SK-N-SH (cell line): Measurements from ENCODE around the gene ZNF358. TPM values are rescaled to one million over a fixed set of nuclear protein-coding genes. Genes with fewer than 3 reads are reported as not detected.
A peak's percentile ranks its signal among the peaks of the same experiment; 100 is the strongest.

Experiments used
- CTCF ChIA-PET: fragments of 300-600, 350-600 bp; formaldehyde crosslinking; extraction: SDS; loops from one replicate; lab custom pipeline; 2021; lab: Yijun Ruan, JAX
- POLR2A ChIA-PET: fragments of 350-600 bp; sonication (Branson Sonifier 250); formaldehyde crosslinking; extraction: SDS; loops from one replicate; lab custom pipeline; 2020; ENCODE audit warnings: antibody characterized with exemption, inconsistent platforms; lab: Yijun Ruan, JAX
- DNase-seq: peaks from one replicate; pipeline ENCODE4 v3.0.0; 2012
- H2AFZ ChIP-seq: fragments of 200-600 bp; sonication (generic); 2 replicates; pipeline ENCODE4 v1.8.1; 2016; ENCODE audit warnings: antibody characterized with exemption, mild to moderate bottlenecking, low read depth
- H3F3A ChIP-seq: fragments of 200-600 bp; sonication (generic); replicated peaks from 2 replicates; pipeline ENCODE3; 2016; ENCODE audit warnings: antibody characterized with exemption, mild to moderate bottlenecking; ENCODE audit not compliant: insufficient read depth
- H3K27ac ChIP-seq, 2 experiments: fragments of 200-500 bp in 1 of 2; fragments of 200-600 bp in 1 of 2; sonication (Bioruptor generic) in 1 of 2; sonication (generic), shearing (Covaris generic) in 1 of 2; 2 replicates each; pipeline versions ENCODE4 v1.5.1 to v1.6.1; 2014 to 2016; ENCODE audit warnings: low read depth in 2 of 2, inconsistent platforms in 1 of 2, low read length in 1 of 2, mild to moderate bottlenecking in 1 of 2, mixed read lengths in 1 of 2
- H3K27me3 ChIP-seq: fragments of 200-600 bp; sonication (generic), shearing (Covaris generic); 2 replicates; pipeline ENCODE4 v1.6.1; 2016; ENCODE audit warnings: mixed run types; ENCODE audit not compliant: insufficient read depth
- H3K36me3 ChIP-seq, 2 experiments: fragments of 200-500 bp in 1 of 2; fragments of 200-600 bp in 1 of 2; sonication (Bioruptor generic) in 1 of 2; sonication (generic) in 1 of 2; replicated peaks in 1 of 2; 2 replicates each; pipeline versions ENCODE3 to v1.5.1; 2014 to 2016; ENCODE audit warnings: low read length in 1 of 2, mild to moderate bottlenecking in 1 of 2; ENCODE audit not compliant: insufficient read depth in 2 of 2, control insufficient read depth in 1 of 2
- H3K4me1 ChIP-seq, 2 experiments: fragments of 200-500 bp in 1 of 2; fragments of 200-600 bp in 1 of 2; sonication (Bioruptor generic) in 1 of 2; sonication (generic), shearing (Covaris generic) in 1 of 2; 2 replicates each; pipeline versions ENCODE4 v1.5.1 to v1.6.1; 2014 to 2016; ENCODE audit warnings: low read depth in 1 of 2, low read length in 1 of 2, mixed run types in 1 of 2; ENCODE audit not compliant: insufficient read depth in 2 of 2, control insufficient read depth in 1 of 2
- H3K4me2 ChIP-seq: fragments of 200-600 bp; sonication (generic), shearing (Covaris generic); 2 replicates; pipeline ENCODE4 v1.6.1; 2017; ENCODE audit warnings: mixed run types
- H3K4me3 ChIP-seq, 2 experiments: fragments of 200-500 bp in 1 of 2; fragments of 200-600 bp in 1 of 2; sonication (Bioruptor generic) in 1 of 2; sonication (generic), shearing (Covaris generic) in 1 of 2; 2 replicates each; pipeline versions ENCODE4 v1.5.1 to v1.8.1; 2014 to 2016; ENCODE audit warnings: low read depth in 2 of 2, inconsistent platforms in 1 of 2, low read length in 1 of 2, mild to moderate bottlenecking in 1 of 2, mixed read lengths in 1 of 2, moderate library complexity in 1 of 2
- H3K79me2 ChIP-seq: fragments of 200-600 bp; sonication (generic); 2 replicates; pipeline ENCODE4 v1.8.1; 2017; ENCODE audit warnings: mild to moderate bottlenecking; ENCODE audit not compliant: insufficient read depth
- H3K9ac ChIP-seq: fragments of 200-600 bp; sonication (generic); 2 replicates; pipeline ENCODE4 v1.6.1; 2017; ENCODE audit warnings: mixed run types
- H3K9me2 ChIP-seq: fragments of 200-600 bp; sonication (generic); 2 replicates; pipeline ENCODE4 v1.6.1; 2017; ENCODE audit warnings: mixed run types
- H3K9me3 ChIP-seq: fragments of 200-600 bp; sonication (generic); 2 replicates; pipeline ENCODE4 v1.6.1; 2017; ENCODE audit warnings: mixed run types, mild to moderate bottlenecking, moderate library complexity
- H4K20me1 ChIP-seq: fragments of 200-600 bp; sonication (generic); 2 replicates; pipeline ENCODE4 v1.6.1; 2017; ENCODE audit warnings: mild to moderate bottlenecking, mixed run types; ENCODE audit not compliant: insufficient read depth
- CHD2 ChIP-seq: fragments of 150-350 bp; IDR thresholded peaks from 2 replicates; pipeline ENCODE4 v1.6.1; 2018; ENCODE audit warnings: low read length; ENCODE audit not compliant: partially characterized antibody
- FOXJ3 ChIP-seq: sonication (generic); formaldehyde crosslinking; IDR thresholded peaks from 2 replicates; pipeline ENCODE4 v1.5.1; 2020; ENCODE audit warnings: mild to moderate bottlenecking, missing genetic modification reagents
- FOXM1 ChIP-seq: IDR thresholded peaks from 2 replicates; pipeline ENCODE4 v1.4.0; 2012; ENCODE audit warnings: low read depth, mild to moderate bottlenecking
- GABPA ChIP-seq: IDR thresholded peaks from 2 replicates; pipeline ENCODE4 v1.4.0; 2012; ENCODE audit warnings: low read depth, mild to moderate bottlenecking
- MXI1 ChIP-seq: IDR thresholded peaks from 2 replicates; pipeline ENCODE4 v1.6.1; 2012; ENCODE audit warnings: mild to moderate bottlenecking, low read depth, low read length, improper control_type of control experiment
- NFIC ChIP-seq: IDR thresholded peaks from 2 replicates; pipeline ENCODE4 v1.4.0; 2012; ENCODE audit warnings: borderline replicate concordance
- NRF1 ChIP-seq: IDR thresholded peaks from 2 replicates; pipeline ENCODE4 v1.6.1; 2012; ENCODE audit warnings: low read depth, mild to moderate bottlenecking, low read length
- RCOR1 ChIP-seq: fragments of 150-350 bp; IDR thresholded peaks from 2 replicates; pipeline ENCODE4 v1.6.1; 2017; ENCODE audit warnings: antibody characterized with exemption, low read length
- RFX5 ChIP-seq: IDR thresholded peaks from 2 replicates; pipeline ENCODE4 v1.6.1; 2012; ENCODE audit warnings: mild to moderate bottlenecking, improper control_type of control experiment, low read length
- SIN3A ChIP-seq: IDR thresholded peaks from 2 replicates; pipeline ENCODE4 v1.6.1; 2012; ENCODE audit warnings: low read depth, mild to moderate bottlenecking, low read length, moderate library complexity, borderline replicate concordance
- TAF1 ChIP-seq: IDR thresholded peaks from 2 replicates; pipeline ENCODE4 v1.6.1; 2012; ENCODE audit warnings: low read depth, mild to moderate bottlenecking, low read length, moderate library complexity, borderline replicate concordance
- TCF12 ChIP-seq: IDR thresholded peaks from 2 replicates; pipeline ENCODE4 v1.4.0; 2012
- TEAD4 ChIP-seq: IDR thresholded peaks from 2 replicates; pipeline ENCODE4 v1.4.0; 2012; ENCODE audit warnings: mild to moderate bottlenecking, borderline replicate concordance; ENCODE audit not compliant: insufficient read depth
- WGBS: methylation state at CpG from one replicate; pipeline ENCODE4 v1.1.6; 2017; ENCODE audit warnings: low lambda C conversion rate; 5-methylcytosine and 5-hydroxymethylcytosine counted together
- polyA plus RNA-seq, 3 experiments: library from polyadenylated mRNA; depleted of rRNA; stranded (reverse); fragments of >200 nt; gene quantifications; 2 replicates each; pipeline ENCODE4 v1.2.3, GENCODE V29; 2012
- TF ChIP-seq, protein P1 (sequence below): IDR thresholded peaks from 2 replicates; pipeline ENCODE4 v1.4.0; 2012; ENCODE audit warnings: low read depth, borderline replicate concordance
- TF ChIP-seq, protein P2 (sequence below): IDR thresholded peaks from 2 replicates; pipeline ENCODE4 v1.4.0; 2012; ENCODE audit warnings: low read depth
- TF ChIP-seq, protein P3 (sequence below): fragments of 150-350 bp; IDR thresholded peaks from 2 replicates; pipeline ENCODE4 v1.6.1; 2016; ENCODE audit warnings: mild to moderate bottlenecking, low read depth, low read length
- TF ChIP-seq, protein P4 (sequence below): fragments of 150-350 bp; IDR thresholded peaks from 2 replicates; pipeline ENCODE4 v1.6.1; 2017; ENCODE audit warnings: antibody characterized with exemption, low read length, low read depth, borderline replicate concordance
- TF ChIP-seq, protein P5 (sequence below): fragments of 200-600 bp; sonication (generic); IDR thresholded peaks from 2 replicates; pipeline ENCODE4 v1.6.1; 2017; ENCODE audit warnings: antibody characterized with exemption, mild to moderate bottlenecking, moderate library complexity
- TF ChIP-seq, protein P6 (sequence below): IDR thresholded peaks from 2 replicates; pipeline ENCODE4 v1.4.0; 2012; ENCODE audit warnings: low read depth, borderline replicate concordance

ZNF358 gene
- polyA plus RNA-seq, 1 of the 3 experiments (the other 2 are of a cell fraction): 49.3 TPM

DNA sequence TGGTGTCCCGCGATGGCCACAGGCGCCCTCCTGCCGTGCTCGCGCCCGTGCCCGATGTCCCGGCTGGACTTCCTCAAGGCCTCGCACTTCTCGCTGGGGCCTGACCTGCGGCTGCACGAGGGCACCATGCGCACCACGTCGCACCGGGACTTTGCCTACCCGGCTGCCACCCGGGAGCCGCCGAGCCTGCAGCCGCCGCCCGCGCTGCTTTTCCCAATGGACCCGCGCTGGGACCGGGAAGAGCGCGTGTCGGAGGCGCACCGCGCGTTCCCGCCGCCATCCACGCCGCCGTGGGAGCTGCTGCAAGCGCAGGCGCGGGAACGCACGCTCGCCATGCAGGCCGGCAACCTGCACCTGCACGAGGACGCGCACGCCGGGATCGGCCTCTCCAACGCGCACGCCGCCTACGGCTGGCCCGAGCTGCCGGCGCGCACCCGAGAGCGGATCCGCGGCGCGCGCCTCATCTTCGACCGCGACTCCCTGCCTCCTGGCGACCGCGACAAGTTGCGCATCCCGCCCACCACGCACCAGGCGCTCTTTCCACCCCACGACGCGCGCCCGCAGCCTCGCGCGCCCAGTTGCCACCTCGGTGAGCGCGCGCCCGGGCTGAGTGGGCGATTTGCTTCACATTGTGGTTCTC, 15.0 kb upstream of the ZNF358 start:
- H3K9ac ChIP-seq: no peak overlapping the region
- no peaks in the 10 kb centered on the region for H4K20me1 ChIP-seq
- CTCF ChIA-PET: interaction anchor here (1.1 kb wide), 1 partner anchor 103 kb away, joined by 3 read pairs; no protein-coding TSS in a partner anchor
- H3K4me2 ChIP-seq: peak overlapping the region; percentile 66
- H3K9me2 ChIP-seq: no peaks in the 10 kb centered on the region
- WGBS: 5% methylated on average over 12 of the region's 93 CpGs
- H3K36me3 ChIP-seq: no peaks in the 10 kb centered on the region
- no peaks in the 10 kb centered on the region for H3K79me2 ChIP-seq
- TF ChIP-seq TAF1: no peak
- TF ChIP-seq FOXJ3 (CRISPR knock-in tag): no peak
- no peak for TF ChIP-seq RFX5
- no peak for TF ChIP-seq GABPA
- no peak for TF ChIP-seq SIN3A
- TF ChIP-seq, protein P1, sequence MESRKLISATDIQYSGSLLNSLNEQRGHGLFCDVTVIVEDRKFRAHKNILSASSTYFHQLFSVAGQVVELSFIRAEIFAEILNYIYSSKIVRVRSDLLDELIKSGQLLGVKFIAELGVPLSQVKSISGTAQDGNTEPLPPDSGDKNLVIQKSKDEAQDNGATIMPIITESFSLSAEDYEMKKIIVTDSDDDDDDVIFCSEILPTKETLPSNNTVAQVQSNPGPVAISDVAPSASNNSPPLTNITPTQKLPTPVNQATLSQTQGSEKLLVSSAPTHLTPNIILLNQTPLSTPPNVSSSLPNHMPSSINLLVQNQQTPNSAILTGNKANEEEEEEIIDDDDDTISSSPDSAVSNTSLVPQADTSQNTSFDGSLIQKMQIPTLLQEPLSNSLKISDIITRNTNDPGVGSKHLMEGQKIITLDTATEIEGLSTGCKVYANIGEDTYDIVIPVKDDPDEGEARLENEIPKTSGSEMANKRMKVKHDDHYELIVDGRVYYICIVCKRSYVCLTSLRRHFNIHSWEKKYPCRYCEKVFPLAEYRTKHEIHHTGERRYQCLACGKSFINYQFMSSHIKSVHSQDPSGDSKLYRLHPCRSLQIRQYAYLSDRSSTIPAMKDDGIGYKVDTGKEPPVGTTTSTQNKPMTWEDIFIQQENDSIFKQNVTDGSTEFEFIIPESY: no peak
- no peak for TF ChIP-seq RCOR1
- no peak for TF ChIP-seq FOXM1
- no peak for TF ChIP-seq TCF12
- TF ChIP-seq, protein P2, sequence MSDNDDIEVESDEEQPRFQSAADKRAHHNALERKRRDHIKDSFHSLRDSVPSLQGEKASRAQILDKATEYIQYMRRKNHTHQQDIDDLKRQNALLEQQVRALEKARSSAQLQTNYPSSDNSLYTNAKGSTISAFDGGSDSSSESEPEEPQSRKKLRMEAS: peak; percentile 43; the same call in 1 of the 2 replicates
- TF ChIP-seq CHD2: no peak
- TF ChIP-seq, protein P3, sequence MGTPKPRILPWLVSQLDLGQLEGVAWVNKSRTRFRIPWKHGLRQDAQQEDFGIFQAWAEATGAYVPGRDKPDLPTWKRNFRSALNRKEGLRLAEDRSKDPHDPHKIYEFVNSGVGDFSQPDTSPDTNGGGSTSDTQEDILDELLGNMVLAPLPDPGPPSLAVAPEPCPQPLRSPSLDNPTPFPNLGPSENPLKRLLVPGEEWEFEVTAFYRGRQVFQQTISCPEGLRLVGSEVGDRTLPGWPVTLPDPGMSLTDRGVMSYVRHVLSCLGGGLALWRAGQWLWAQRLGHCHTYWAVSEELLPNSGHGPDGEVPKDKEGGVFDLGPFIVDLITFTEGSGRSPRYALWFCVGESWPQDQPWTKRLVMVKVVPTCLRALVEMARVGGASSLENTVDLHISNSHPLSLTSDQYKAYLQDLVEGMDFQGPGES: no peak
- TF ChIP-seq, protein P4, sequence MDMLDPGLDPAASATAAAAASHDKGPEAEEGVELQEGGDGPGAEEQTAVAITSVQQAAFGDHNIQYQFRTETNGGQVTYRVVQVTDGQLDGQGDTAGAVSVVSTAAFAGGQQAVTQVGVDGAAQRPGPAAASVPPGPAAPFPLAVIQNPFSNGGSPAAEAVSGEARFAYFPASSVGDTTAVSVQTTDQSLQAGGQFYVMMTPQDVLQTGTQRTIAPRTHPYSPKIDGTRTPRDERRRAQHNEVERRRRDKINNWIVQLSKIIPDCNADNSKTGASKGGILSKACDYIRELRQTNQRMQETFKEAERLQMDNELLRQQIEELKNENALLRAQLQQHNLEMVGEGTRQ: no peak
- TF ChIP-seq, protein P5, sequence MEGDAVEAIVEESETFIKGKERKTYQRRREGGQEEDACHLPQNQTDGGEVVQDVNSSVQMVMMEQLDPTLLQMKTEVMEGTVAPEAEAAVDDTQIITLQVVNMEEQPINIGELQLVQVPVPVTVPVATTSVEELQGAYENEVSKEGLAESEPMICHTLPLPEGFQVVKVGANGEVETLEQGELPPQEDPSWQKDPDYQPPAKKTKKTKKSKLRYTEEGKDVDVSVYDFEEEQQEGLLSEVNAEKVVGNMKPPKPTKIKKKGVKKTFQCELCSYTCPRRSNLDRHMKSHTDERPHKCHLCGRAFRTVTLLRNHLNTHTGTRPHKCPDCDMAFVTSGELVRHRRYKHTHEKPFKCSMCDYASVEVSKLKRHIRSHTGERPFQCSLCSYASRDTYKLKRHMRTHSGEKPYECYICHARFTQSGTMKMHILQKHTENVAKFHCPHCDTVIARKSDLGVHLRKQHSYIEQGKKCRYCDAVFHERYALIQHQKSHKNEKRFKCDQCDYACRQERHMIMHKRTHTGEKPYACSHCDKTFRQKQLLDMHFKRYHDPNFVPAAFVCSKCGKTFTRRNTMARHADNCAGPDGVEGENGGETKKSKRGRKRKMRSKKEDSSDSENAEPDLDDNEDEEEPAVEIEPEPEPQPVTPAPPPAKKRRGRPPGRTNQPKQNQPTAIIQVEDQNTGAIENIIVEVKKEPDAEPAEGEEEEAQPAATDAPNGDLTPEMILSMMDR: no peak
- TF ChIP-seq NRF1: peak; percentile 62
- no peak for TF ChIP-seq NFIC
- TF ChIP-seq, protein P6, sequence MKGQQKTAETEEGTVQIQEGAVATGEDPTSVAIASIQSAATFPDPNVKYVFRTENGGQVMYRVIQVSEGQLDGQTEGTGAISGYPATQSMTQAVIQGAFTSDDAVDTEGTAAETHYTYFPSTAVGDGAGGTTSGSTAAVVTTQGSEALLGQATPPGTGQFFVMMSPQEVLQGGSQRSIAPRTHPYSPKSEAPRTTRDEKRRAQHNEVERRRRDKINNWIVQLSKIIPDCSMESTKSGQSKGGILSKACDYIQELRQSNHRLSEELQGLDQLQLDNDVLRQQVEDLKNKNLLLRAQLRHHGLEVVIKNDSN: no peak
- TF ChIP-seq MXI1: 0 out of 2 replicates have a peak, but pooled peaks have one; percentile 40
- no peak for TF ChIP-seq TEAD4
- DNase-seq: peak; percentile 93
- POLR2A ChIA-PET: interaction anchor here (1.0 to 1.5 kb wide), 3 partner anchors 14 to 22 kb away, joined by 3 to 7 read pairs (median 4); partner anchors contain the start of genes MCOLN1 and ZNF358
- peaks cover 0 to 11% of the 10 kb centered on the region in 2 experiments; a peak in 1 of 4 replicates for H3K4me1 ChIP-seq
- H3K27ac ChIP-seq: no peak overlapping the region; a peak in 1 of 4 replicates
- no peaks in the 10 kb centered on the region for H3F3A ChIP-seq
- peak overlapping the region; percentile 72; the same call in 1 of the 2 replicates for H2AFZ ChIP-seq
- H3K27me3 ChIP-seq: 0 out of 2 replicates have a peak, but pooled peaks cover 6% of the 10 kb centered on the region
- H3K9me3 ChIP-seq: no peaks in the 10 kb centered on the region
- peak overlapping the region; percentile 39 to 41 for H3K4me3 ChIP-seq
